OCI-LY7 (cell line): ENCODE data around the gene PWWP2B. TPM values are rescaled to one million over a fixed set of nuclear protein-coding genes. Genes with fewer than 3 reads are reported as not detected.

Experiments
- BruUV-seq: library from RNA; stranded (reverse); fragments of 400-500 nt; replicated peaks from 2 replicates; lab custom pipeline; 2021; lab: Mats Ljungman, UMichigan
- CTCF ChIA-PET: fragments of 300-600 bp; sonication (Branson Sonifier 250); formaldehyde crosslinking; loops from one replicate; lab custom pipeline; 2022; ENCODE audit warnings: antibody characterized with exemption; ENCODE audit not compliant: unreplicated experiment; lab: Charles Lee
- POLR2A ChIA-PET: fragments of 300-600 bp; sonication (Branson Sonifier 250); formaldehyde crosslinking; loops from one replicate; lab custom pipeline; 2022; ENCODE audit warnings: antibody characterized with exemption; lab: Charles Lee
- DNase-seq: peaks from one replicate; pipeline ENCODE4 v3.0.0-alpha.2; 2015; ENCODE audit warnings: low spot score
- H2AFZ ChIP-seq: fragments of 200-600 bp; sonication (generic), shearing (Covaris generic); 2 replicates; pipeline ENCODE4 v1.6.1; 2014; ENCODE audit warnings: mild to moderate bottlenecking, antibody characterized with exemption, low read length, moderate library complexity
- H3K27ac ChIP-seq: fragments of 200-600 bp; sonication (generic); 2 replicates; pipeline ENCODE4 v1.5.1; 2014; ENCODE audit warnings: mixed run types, low read depth, mild to moderate bottlenecking, moderate library complexity, low read length, inconsistent platforms; ENCODE audit not compliant: poor library complexity, severe bottlenecking
- H3K36me3 ChIP-seq: fragments of 200-600 bp; sonication (generic); 2 replicates; pipeline ENCODE4 v1.6.1; 2014; ENCODE audit warnings: mild to moderate bottlenecking, antibody characterized with exemption, low read length, moderate library complexity, mixed read lengths; ENCODE audit not compliant: insufficient read depth
- H3K4me1 ChIP-seq: fragments of 200-600 bp; sonication (generic); 2 replicates; pipeline ENCODE4 v1.5.1; 2014; ENCODE audit warnings: mild to moderate bottlenecking, low read length; ENCODE audit not compliant: insufficient read depth, poor library complexity, severe bottlenecking
- H3K4me2 ChIP-seq: fragments of 200-600 bp; sonication (generic); 2 replicates; pipeline ENCODE4 v1.6.1; 2014; ENCODE audit warnings: mild to moderate bottlenecking, low read length
- H3K4me3 ChIP-seq: fragments of 200-600 bp; sonication (generic); 2 replicates; pipeline ENCODE4 v1.5.1; 2014; ENCODE audit warnings: mild to moderate bottlenecking, low read depth, low read length; ENCODE audit not compliant: poor library complexity, severe bottlenecking
- H3K79me2 ChIP-seq: fragments of 200-600 bp; sonication (generic); 2 replicates; pipeline ENCODE4 v1.6.1; 2016; ENCODE audit warnings: low read depth, mild to moderate bottlenecking, low read length, moderate library complexity, mixed read lengths; ENCODE audit not compliant: insufficient read depth
- H3K9me2 ChIP-seq: fragments of 200-600 bp; sonication (generic); 2 replicates; pipeline ENCODE4 v1.6.1; 2016; ENCODE audit warnings: mild to moderate bottlenecking, low read length, mixed read lengths; ENCODE audit not compliant: insufficient read depth
- H3K9me3 ChIP-seq: fragments of 200-600 bp; sonication (generic); 2 replicates; pipeline ENCODE4 v1.6.1; 2014; ENCODE audit warnings: mild to moderate bottlenecking, mixed run types, low read length, mixed read lengths
- H4K20me1 ChIP-seq: fragments of 200-600 bp; sonication (generic); 2 replicates; pipeline ENCODE4 v1.6.1; 2014; ENCODE audit warnings: mild to moderate bottlenecking, antibody characterized with exemption, low read length, moderate library complexity, mixed read lengths; ENCODE audit not compliant: insufficient read depth
- EZH2phosphoT487 ChIP-seq: fragments of 200-600 bp; sonication (generic); IDR thresholded peaks from 2 replicates; pipeline ENCODE4 v1.6.1; 2018; ENCODE audit warnings: low read depth, borderline replicate concordance, mild to moderate bottlenecking, mixed run types, antibody characterized with exemption, low read length, moderate library complexity, mixed read lengths
- intact Hi-C: fragments of 100-400 bp; cut with micrococcal nuclease; formaldehyde crosslinking; loops from one replicate; pipeline ENCODE4 v1.10.0; 2022; ENCODE audit not compliant: unreplicated experiment
- total RNA-seq, 2 experiments: library from RNA; depleted of rRNA in 1 of 2; stranded (reverse); fragments of >200 nt in 1 of 2; shearing (Covaris generic) in 1 of 2; gene quantifications; 2 replicates each; pipeline ENCODE4 v1.2.3, GENCODE V29; 2014 to 2022
- TF ChIP-seq, protein P1 (sequence below): fragments of 200-600 bp; sonication (generic); conservative IDR thresholded peaks from 2 replicates; pipeline ENCODE4 v1.5.1; 2014; ENCODE audit warnings: mild to moderate bottlenecking, antibody characterized with exemption, low read length, moderate library complexity, mixed read lengths

The PWWP2B gene
- total RNA-seq, 2 experiments from 2014 or later = 5.9 to 10.6 TPM

DNA sequence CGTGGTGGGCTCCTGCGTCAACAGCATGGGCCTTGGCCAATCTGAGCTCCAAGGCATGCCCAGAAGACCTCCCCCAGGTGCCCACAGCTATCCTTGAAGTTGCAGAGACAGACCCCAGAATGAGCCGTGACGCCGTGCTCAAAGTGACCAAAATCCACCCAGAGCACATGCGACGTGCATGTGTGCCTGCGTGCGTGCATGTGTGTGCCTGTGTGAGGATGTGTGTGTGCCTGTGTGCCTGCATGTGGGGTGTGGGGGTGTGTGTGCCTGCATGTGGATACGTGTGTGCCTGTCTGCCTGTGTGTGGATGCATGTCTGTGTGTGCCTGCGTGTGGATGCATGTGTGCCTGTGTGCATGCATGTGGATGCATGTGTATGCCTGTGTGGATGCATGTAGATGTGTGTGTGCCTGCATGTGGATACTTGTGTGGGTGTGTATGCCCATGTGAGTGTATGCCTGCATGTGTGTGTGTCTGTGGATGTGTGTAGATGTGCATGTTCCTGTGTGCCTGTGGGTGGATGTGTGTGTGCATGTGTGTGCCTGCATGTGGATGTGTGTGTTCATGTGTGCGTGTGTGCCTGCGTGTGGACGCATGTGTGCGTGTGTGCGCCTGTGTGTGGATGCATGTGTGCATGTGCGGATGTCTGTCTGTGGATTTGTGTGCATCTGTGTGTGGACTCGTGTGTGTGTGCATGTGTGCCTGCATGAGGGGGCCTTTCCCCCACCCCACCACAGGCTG is 42.6 kb downstream of the PWWP2B start:
- Histone ChIP-seq H4K20me1 (no peaks in the 10 kb centered on the region), H3K79me2 (no peaks in the 10 kb centered on the region), H3K36me3 (no peaks in the 10 kb centered on the region), H2AFZ (no peak overlapping the region), H3K4me3 (no peak overlapping the region), H3K4me2 (no peak overlapping the region), H3K9me2 (no peaks in the 10 kb centered on the region), H3K9me3 (no peaks in the 10 kb centered on the region), H3K4me1 (peaks cover 15% of the 10 kb centered on the region), H3K27ac (no peak overlapping the region)
- DNase-seq = no peak
- TF ChIP-seq EZH2phosphoT487 = no peak
- TF ChIP-seq, protein P1, sequence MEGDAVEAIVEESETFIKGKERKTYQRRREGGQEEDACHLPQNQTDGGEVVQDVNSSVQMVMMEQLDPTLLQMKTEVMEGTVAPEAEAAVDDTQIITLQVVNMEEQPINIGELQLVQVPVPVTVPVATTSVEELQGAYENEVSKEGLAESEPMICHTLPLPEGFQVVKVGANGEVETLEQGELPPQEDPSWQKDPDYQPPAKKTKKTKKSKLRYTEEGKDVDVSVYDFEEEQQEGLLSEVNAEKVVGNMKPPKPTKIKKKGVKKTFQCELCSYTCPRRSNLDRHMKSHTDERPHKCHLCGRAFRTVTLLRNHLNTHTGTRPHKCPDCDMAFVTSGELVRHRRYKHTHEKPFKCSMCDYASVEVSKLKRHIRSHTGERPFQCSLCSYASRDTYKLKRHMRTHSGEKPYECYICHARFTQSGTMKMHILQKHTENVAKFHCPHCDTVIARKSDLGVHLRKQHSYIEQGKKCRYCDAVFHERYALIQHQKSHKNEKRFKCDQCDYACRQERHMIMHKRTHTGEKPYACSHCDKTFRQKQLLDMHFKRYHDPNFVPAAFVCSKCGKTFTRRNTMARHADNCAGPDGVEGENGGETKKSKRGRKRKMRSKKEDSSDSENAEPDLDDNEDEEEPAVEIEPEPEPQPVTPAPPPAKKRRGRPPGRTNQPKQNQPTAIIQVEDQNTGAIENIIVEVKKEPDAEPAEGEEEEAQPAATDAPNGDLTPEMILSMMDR = no peak
- BruUV-seq = no TSS peak
- intact Hi-C loops = no loop called here
- ChIA-PET CTCF (no interaction called here), POLR2A (interaction anchor here (0.9 kb wide), 1 partner anchor 27 kb away, joined by 3 read pairs; no protein-coding TSS in a partner anchor)

- Histone ChIP-seq H3K9me3 (no peaks in the 10 kb centered on the region), H3K36me3 (no peaks in the 10 kb centered on the region), H3K9me2 (no peaks in the 10 kb centered on the region), H4K20me1 (no peaks in the 10 kb centered on the region), H2AFZ (no peak overlapping the region), H3K4me3 (no peak overlapping the region), H3K4me2 (no peak overlapping the region), H3K27ac (no peak overlapping the region), H3K4me1 (peaks cover 21% of the 10 kb centered on the region), H3K79me2 (no peaks in the 10 kb centered on the region)
- ChIA-PET POLR2A (interaction anchor here (1.0 kb wide), 1 partner anchor 10 kb away, joined by 3 read pairs; no protein-coding TSS in a partner anchor), CTCF (no interaction called here)
- DNase-seq = no peak
- TF ChIP-seq, protein P1 = no peak
- BruUV-seq = no TSS peak
- intact Hi-C loops = no loop called here
Measured at GRCh38 chr10:132440791-132441565, 44.0 kb downstream of the PWWP2B start.
